ENCODE results near the gene GRM5.

The GRM5 gene

DNA sequence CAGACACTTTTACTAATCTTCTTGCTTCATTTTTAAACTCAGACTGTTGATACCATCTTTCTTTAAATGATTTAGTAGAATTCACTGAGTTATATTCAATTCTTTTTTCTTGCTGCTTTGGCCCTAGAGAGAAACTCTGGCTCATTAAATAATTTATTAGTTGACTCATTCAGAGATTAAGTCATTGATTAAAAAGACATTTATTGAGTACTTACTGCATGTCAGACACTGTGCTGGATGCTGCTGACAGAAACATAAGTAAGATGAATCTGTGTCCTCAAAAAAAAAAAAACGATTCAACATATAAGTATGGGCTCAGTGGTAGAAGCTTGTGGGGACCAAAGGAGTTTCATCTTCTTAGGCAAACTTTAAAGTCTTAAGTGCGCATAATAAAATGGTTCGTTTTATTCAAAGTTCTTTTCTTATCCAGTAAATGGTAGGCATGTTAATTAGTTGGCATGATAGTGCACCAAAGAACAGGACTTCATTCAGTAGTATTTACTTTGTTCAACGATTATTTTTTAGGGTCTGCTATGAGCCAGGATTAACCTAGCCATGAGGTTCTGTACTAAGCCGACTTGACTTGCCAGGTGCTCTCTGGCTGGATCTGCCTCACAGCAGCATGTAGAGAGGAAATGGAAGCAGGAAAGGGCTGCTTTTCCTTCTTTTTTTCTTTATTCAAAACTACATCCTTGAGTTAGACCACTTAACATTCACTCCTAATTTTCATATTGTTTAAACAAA, 447.3 kb downstream of the GRM5 start:
- no peak overlapping the region for H3K27ac ChIP-seq
- TF ChIP-seq, protein P1, sequence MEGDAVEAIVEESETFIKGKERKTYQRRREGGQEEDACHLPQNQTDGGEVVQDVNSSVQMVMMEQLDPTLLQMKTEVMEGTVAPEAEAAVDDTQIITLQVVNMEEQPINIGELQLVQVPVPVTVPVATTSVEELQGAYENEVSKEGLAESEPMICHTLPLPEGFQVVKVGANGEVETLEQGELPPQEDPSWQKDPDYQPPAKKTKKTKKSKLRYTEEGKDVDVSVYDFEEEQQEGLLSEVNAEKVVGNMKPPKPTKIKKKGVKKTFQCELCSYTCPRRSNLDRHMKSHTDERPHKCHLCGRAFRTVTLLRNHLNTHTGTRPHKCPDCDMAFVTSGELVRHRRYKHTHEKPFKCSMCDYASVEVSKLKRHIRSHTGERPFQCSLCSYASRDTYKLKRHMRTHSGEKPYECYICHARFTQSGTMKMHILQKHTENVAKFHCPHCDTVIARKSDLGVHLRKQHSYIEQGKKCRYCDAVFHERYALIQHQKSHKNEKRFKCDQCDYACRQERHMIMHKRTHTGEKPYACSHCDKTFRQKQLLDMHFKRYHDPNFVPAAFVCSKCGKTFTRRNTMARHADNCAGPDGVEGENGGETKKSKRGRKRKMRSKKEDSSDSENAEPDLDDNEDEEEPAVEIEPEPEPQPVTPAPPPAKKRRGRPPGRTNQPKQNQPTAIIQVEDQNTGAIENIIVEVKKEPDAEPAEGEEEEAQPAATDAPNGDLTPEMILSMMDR (IDR thresholded peaks at IDR 0.05), result no peak
- TF ChIP-seq ZFX (IDR thresholded peaks at IDR 0.05; ENCODE audit: borderline replicate concordance), result no peak

DNA sequence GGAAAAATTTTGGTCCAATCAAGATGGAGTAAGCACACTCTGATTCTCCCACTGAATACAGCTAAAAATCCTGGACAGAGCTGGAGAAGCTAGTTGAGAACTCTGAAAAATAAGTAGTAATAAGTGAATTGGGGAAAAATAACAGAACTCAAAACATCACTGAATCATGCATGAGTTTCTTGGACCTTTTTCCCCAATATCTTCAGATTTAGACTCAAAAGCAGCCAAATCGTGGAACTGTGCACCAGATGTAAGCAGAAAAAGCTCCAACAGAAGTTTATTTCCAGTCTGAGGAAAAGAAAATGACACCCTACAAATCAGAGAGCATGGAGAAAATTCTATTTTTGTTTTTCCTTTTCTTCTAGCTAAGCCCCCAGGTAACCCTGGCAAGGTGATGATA, 448.6 kb downstream of the GRM5 start:
- H3K27ac ChIP-seq, result no peak overlapping the region
- TF ChIP-seq, protein P1 (IDR thresholded peaks at IDR 0.05), result no peak
- no peak for TF ChIP-seq ZFX (IDR thresholded peaks at IDR 0.05; ENCODE audit: borderline replicate concordance)

DNA sequence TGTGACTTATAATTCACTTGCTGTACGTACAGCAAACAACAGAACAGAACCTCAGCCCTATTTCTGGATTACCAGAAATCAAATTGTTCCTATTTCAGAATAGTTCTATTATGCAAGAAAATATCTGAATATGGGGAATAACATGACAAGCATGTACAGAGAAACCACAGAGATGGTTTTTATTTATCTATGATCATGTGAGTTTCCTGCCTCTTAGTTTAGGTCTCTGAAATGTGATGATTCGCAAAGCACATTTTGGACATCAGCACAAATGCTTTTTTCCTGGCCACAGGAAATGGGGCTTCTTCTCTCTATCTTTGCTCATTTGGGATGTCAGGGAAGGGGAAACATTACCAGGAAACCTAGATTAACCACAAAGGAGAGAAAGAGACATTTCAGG, 461.5 kb downstream of the GRM5 start:
- no peak overlapping the region for H3K27ac ChIP-seq
- no peak for TF ChIP-seq ZFX (IDR thresholded peaks at IDR 0.05; ENCODE audit: borderline replicate concordance)
- TF ChIP-seq, protein P1 (IDR thresholded peaks at IDR 0.05), result no peak

DNA sequence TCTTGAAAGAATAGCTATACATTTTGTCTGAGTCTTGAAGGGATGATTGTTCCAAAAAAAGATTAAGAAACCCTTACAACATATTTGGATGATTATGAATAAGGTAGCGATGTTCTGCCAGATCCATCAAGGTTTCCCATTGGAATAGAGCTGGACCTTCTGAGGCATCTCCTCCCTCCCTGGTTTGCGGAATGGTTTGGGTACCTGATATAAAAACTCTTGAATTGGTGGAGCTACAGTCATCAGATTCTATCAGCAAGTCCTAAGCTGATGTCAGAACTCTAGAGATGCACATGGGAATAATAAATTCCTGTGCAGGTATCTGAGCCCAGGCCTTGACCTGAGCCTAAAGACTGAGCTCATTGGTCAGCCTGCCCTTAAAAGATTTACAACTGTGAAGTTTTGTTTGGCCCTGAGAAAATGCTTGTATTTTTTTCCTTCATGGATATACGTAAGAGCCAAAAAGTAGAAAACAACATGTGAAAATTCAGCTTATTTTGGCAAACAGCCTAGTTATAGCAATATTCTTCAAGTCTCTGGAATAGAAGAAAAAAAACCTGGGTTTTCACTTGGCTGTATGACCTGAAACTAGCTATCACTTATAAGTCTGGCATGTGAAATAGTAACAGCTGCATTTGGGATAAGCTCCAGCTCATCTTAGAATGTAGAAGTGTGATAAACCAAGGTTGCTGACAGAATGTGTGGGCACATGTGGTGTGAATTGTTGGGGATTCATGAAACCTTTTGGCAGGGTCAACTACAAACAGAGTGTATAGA, 462.5 kb downstream of the GRM5 start:
- no peak overlapping the region for H3K27ac ChIP-seq

DNA sequence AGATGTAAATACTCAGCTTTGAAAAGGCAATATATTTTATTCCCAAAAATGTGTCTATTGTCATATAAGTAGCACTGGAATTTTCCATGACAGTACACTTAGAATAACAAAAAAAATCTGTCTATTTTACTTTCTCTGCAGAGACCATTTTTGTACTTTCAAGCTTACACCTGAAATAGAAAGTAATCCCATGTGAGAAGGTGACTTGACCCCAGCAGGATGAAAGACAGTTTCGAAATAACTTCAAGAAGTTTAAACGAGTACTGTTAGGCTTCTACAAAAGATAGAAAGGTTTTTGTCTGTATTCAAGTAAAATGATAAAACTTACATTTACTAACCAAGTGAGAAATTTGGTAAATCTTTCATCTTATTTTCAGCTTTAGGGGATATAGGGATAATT, 468.4 kb downstream of the GRM5 start:
- TF ChIP-seq, protein P1 (IDR thresholded peaks at IDR 0.05), result no peak
- TF ChIP-seq ZFX (IDR thresholded peaks at IDR 0.05; ENCODE audit: borderline replicate concordance), result no peak
- H3K27ac ChIP-seq, result no peak overlapping the region

More for the DNA sequence above, 462.5 kb downstream of the GRM5 start:
- TF ChIP-seq, protein P1 (IDR thresholded peaks at IDR 0.05), result no peak

DNA sequence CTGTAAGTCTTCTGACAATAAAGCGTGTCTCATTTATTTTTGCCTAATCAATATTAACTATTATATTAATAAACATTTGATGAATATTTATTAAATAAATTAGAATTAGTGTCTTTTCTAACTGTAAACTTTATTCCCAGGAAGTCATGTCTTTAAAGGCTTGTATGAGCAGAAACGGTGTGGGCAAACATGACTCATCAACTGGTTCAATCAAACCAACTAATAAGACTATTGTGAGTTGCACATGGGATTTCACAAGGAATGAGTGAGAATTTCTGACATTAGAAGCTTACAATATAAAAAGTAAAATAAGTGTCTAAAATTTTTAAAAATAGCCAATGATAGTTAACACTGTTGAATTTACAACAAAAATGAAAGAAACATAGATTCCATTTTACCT, 469.0 kb downstream of the GRM5 start:
- TF ChIP-seq, protein P1 (IDR thresholded peaks at IDR 0.05), result no peak
- no peak for TF ChIP-seq ZFX (IDR thresholded peaks at IDR 0.05; ENCODE audit: borderline replicate concordance)

More for the DNA sequence above, 469.0 kb downstream of the GRM5 start:
- no peak overlapping the region for H3K27ac ChIP-seq
